SU-DHL-6 (cell line): ENCODE data around the gene PTPRG.

ENCODE experiments used
- H2AFZ ChIP-seq: fragments of 200-600 bp; sonication (generic); 2 replicates; pipeline ENCODE4 v1.6.1; 2014; ENCODE audit warnings: low read depth, mild to moderate bottlenecking, moderate library complexity, mixed read lengths, antibody characterized with exemption, low read length; ENCODE audit not compliant: severe bottlenecking
- H3F3A ChIP-seq: fragments of 200-600 bp; shearing (Covaris generic); 2 replicates; pipeline ENCODE4 v1.6.0; 2016; ENCODE audit warnings: antibody characterized with exemption, mild to moderate bottlenecking; ENCODE audit not compliant: insufficient read depth
- H3K27ac ChIP-seq: fragments of 200-600 bp; sonication (generic); 2 replicates; pipeline ENCODE4 v1.5.1; 2016; ENCODE audit warnings: low read depth, mild to moderate bottlenecking, low read length, moderate library complexity, mixed read lengths
- H3K27me3 ChIP-seq: fragments of 200-600 bp; sonication (generic), shearing (Covaris generic); 2 replicates; pipeline ENCODE4 v1.6.0; 2014; ENCODE audit warnings: mild to moderate bottlenecking, low read length
- H3K36me3 ChIP-seq: fragments of 200-600 bp; sonication (generic); 2 replicates; pipeline ENCODE4 v1.6.1; 2014; ENCODE audit warnings: mild to moderate bottlenecking, low read length, mixed read lengths
- H3K4me2 ChIP-seq: fragments of 300-600, 200-600 bp; shearing (Covaris generic), sonication (generic); 2 replicates; pipeline ENCODE4 v1.6.0; 2014; ENCODE audit warnings: low read length, low read depth, mild to moderate bottlenecking; ENCODE audit not compliant: poor library complexity, severe bottlenecking
- H3K4me3 ChIP-seq: fragments of 200-600 bp; sonication (generic); 2 replicates; pipeline ENCODE4 v1.5.1; 2014; ENCODE audit warnings: antibody characterized with exemption, low read length, mild to moderate bottlenecking, mixed read lengths; ENCODE audit not compliant: insufficient read depth, poor library complexity, severe bottlenecking
- H3K79me2 ChIP-seq: fragments of 200-600 bp; sonication (generic); 2 replicates; pipeline ENCODE4 v1.6.1; 2014; ENCODE audit warnings: mild to moderate bottlenecking, low read length, moderate library complexity; ENCODE audit not compliant: insufficient read depth
- H3K9ac ChIP-seq: fragments of 200-600 bp; sonication (generic); 2 replicates; pipeline ENCODE4 v1.7.0; 2014; ENCODE audit warnings: mild to moderate bottlenecking, low read length
- H3K9me2 ChIP-seq: fragments of 200-600 bp; sonication (generic); replicated peaks from 2 replicates; pipeline ENCODE4 v1.6.1; 2014; ENCODE audit warnings: low read length; ENCODE audit not compliant: insufficient read depth
- H3K9me3 ChIP-seq: fragments of 200-600 bp; sonication (generic); 2 replicates; pipeline ENCODE4 v1.6.1; 2014; ENCODE audit warnings: low read length, mixed read lengths; ENCODE audit not compliant: insufficient read depth
- H4K20me1 ChIP-seq: fragments of 200-600 bp; sonication (generic); 2 replicates; pipeline ENCODE4 v1.6.1; 2014; ENCODE audit warnings: low read depth, mild to moderate bottlenecking, antibody characterized with exemption, low read length, moderate library complexity, mixed read lengths
- CTCF ChIP-seq: fragments of 200-600 bp; sonication (generic); IDR thresholded peaks from one replicate; pipeline ENCODE4 v1.5.1; 2017; ENCODE audit warnings: antibody characterized with exemption, mild to moderate bottlenecking, low read length, moderate library complexity; ENCODE audit not compliant: insufficient read depth, poor library complexity, severe bottlenecking
- EZH2phosphoT487 ChIP-seq: fragments of 200-600 bp; sonication (generic), shearing (Covaris generic); conservative IDR thresholded peaks from 2 replicates; pipeline ENCODE4 v1.6.1; 2018; ENCODE audit warnings: mild to moderate bottlenecking, antibody characterized with exemption, low read length, moderate library complexity, mixed read lengths

PTPRG gene

GRCh38 chr3:61808526-61808925 is 247.2 kb downstream of the PTPRG start:
- no peak overlapping the region for H2AFZ ChIP-seq
- H3K4me3 ChIP-seq = no peak overlapping the region
- no peak overlapping the region for H3K4me2 ChIP-seq
- H3K79me2 ChIP-seq = no peaks in the 10 kb centered on the region
- TF ChIP-seq CTCF (no peak), EZH2phosphoT487 (no peak)
- no peaks in the 10 kb centered on the region for H3K9me3 ChIP-seq
- H3K27me3 ChIP-seq = no peaks in the 10 kb centered on the region
- no peaks in the 10 kb centered on the region for H3F3A ChIP-seq
- no peak overlapping the region for H3K9ac ChIP-seq
- no peaks in the 10 kb centered on the region for H4K20me1 ChIP-seq
- no peak overlapping the region for H3K27ac ChIP-seq
- H3K36me3 ChIP-seq = no peaks in the 10 kb centered on the region
- no peaks in the 10 kb centered on the region for H3K9me2 ChIP-seq

- Histone ChIP-seq H3K36me3 (no peaks in the 10 kb centered on the region), H3K9ac (no peak overlapping the region), H3K9me2 (no peaks in the 10 kb centered on the region), H3K4me3 (no peak overlapping the region), H3K79me2 (no peaks in the 10 kb centered on the region), H3K4me2 (no peak overlapping the region), H3K27ac (no peak overlapping the region), H3K27me3 (no peaks in the 10 kb centered on the region), H2AFZ (no peak overlapping the region), H4K20me1 (no peaks in the 10 kb centered on the region), H3K9me3 (no peaks in the 10 kb centered on the region), H3F3A (no peaks in the 10 kb centered on the region)
- TF ChIP-seq CTCF = no peak
- no peak for TF ChIP-seq EZH2phosphoT487
These were observed 247.6 kb downstream of the PTPRG start for GRCh38 chr3:61808999-61809398.

GRCh38 chr3:61809879-61810278 is 248.5 kb downstream of the PTPRG start:
- H4K20me1 ChIP-seq = no peaks in the 10 kb centered on the region
- H3F3A ChIP-seq = no peaks in the 10 kb centered on the region
- H3K9ac ChIP-seq = no peak overlapping the region
- H3K79me2 ChIP-seq = no peaks in the 10 kb centered on the region
- H3K4me3 ChIP-seq = no peak overlapping the region
- no peaks in the 10 kb centered on the region for H3K9me2 ChIP-seq
- no peaks in the 10 kb centered on the region for H3K9me3 ChIP-seq
- no peak overlapping the region for H2AFZ ChIP-seq
- no peaks in the 10 kb centered on the region for H3K27me3 ChIP-seq
- H3K36me3 ChIP-seq = no peaks in the 10 kb centered on the region
- no peak overlapping the region for H3K27ac ChIP-seq
- TF ChIP-seq EZH2phosphoT487 (no peak), CTCF (no peak)
- no peak overlapping the region for H3K4me2 ChIP-seq

GRCh38 chr3:61810953-61811497 is 249.7 kb downstream of the PTPRG start:
- no peaks in the 10 kb centered on the region for H3K9me3 ChIP-seq
- no peaks in the 10 kb centered on the region for H3F3A ChIP-seq
- H2AFZ ChIP-seq = no peak overlapping the region

More at GRCh38 chr3:61810953-61811497, 249.7 kb downstream of the PTPRG start:
- H3K36me3 ChIP-seq = no peaks in the 10 kb centered on the region
- TF ChIP-seq EZH2phosphoT487 = no peak
- no peak for TF ChIP-seq CTCF
- no peaks in the 10 kb centered on the region for H4K20me1 ChIP-seq
- H3K27ac ChIP-seq = no peak overlapping the region
- H3K9me2 ChIP-seq = no peaks in the 10 kb centered on the region
- H3K4me2 ChIP-seq = no peak overlapping the region
- no peak overlapping the region for H3K9ac ChIP-seq
- no peak overlapping the region for H3K4me3 ChIP-seq
- H3K27me3 ChIP-seq = no peaks in the 10 kb centered on the region
- H3K79me2 ChIP-seq = no peaks in the 10 kb centered on the region
